Activated B cell treated with CpG ODN at 0.5 μM for 24 hours (primary cell): ENCODE measurements around the gene SH3PXD2B. TPM values are rescaled to one million over a fixed set of nuclear protein-coding genes. Genes with fewer than 3 reads are reported as not detected.

Experiments
- ATAC-seq: fragments of 200-7000 bp; cut with Tn5 transposase; one replicate; pipeline ENCODE4 v1.10.0; 2021; ENCODE audit warnings: low read depth, mild to moderate bottlenecking, moderate library complexity
- CTCF ChIA-PET: fragments of 350-600 bp; sonication (Branson Sonifier 250); formaldehyde crosslinking; loops from one replicate; lab custom pipeline; 2021; ENCODE audit warnings: antibody characterized with exemption; lab: Charles Lee
- POLR2A ChIA-PET: fragments of 350-600 bp; sonication (Branson Sonifier 250); formaldehyde crosslinking; loops from one replicate; lab custom pipeline; 2021; ENCODE audit warnings: antibody characterized with exemption; lab: Charles Lee
- DNase-seq: peaks from one replicate; pipeline ENCODE4 v3.0.0; 2022
- H3K27ac Mint-ChIP-seq: one replicate; pipeline ENCODE4 v1.8.0; 2020; ENCODE audit warnings: mixed read lengths
- H3K27me3 Mint-ChIP-seq: one replicate; pipeline ENCODE4 v1.8.0; 2021; ENCODE audit warnings: mixed read lengths
- H3K36me3 Mint-ChIP-seq: one replicate; pipeline ENCODE4 v1.8.0; 2021; ENCODE audit warnings: low read depth, mixed read lengths
- H3K4me1 Mint-ChIP-seq: one replicate; pipeline ENCODE4 v1.8.0; 2021; ENCODE audit warnings: mixed read lengths
- H3K4me3 Mint-ChIP-seq: one replicate; pipeline ENCODE4 v1.8.0; 2020; ENCODE audit warnings: mild to moderate bottlenecking, mixed read lengths
- H3K9me3 Mint-ChIP-seq: one replicate; pipeline ENCODE4 v1.8.0; 2020; ENCODE audit warnings: mixed read lengths
- CTCF ChIP-seq: fragments of 200-600 bp; IDR thresholded peaks from one replicate; pipeline ENCODE4 v1.8.0; 2022; ENCODE audit warnings: antibody characterized with exemption, mild to moderate bottlenecking
- intact Hi-C: fragments of 100-400 bp; cut with micrococcal nuclease; formaldehyde crosslinking; loops from one replicate; pipeline ENCODE4 v1.15.1; 2024
- total RNA-seq: library from RNA; stranded (reverse); gene quantifications from 2 replicates; pipeline ENCODE4 v1.2.3, GENCODE V29; 2022

Gene SH3PXD2B
- total RNA-seq, 1 donor from 2014 or later, result 0.02 TPM

GRCh38 chr5:172395483-172395882, 58.8 kb downstream of the SH3PXD2B start:
- peaks cover 22% of the 10 kb centered on the region for H3K27me3 Mint-ChIP-seq
- no peaks in the 10 kb centered on the region for H3K36me3 Mint-ChIP-seq
- POLR2A ChIA-PET, result no interaction called here
- no peak overlapping the region for H3K27ac Mint-ChIP-seq
- intact Hi-C loops, result no loop called here
- CTCF ChIA-PET, result no interaction called here
- no peak for TF ChIP-seq CTCF
- H3K9me3 Mint-ChIP-seq, result peaks cover 12% of the 10 kb centered on the region
- DNase-seq, result no peak
- no peak overlapping the region for H3K4me3 Mint-ChIP-seq
- no peak for ATAC-seq
- H3K4me1 Mint-ChIP-seq, result no peaks in the 10 kb centered on the region

GRCh38 chr5:172389578-172390112, 64.7 kb downstream of the SH3PXD2B start:
- no peaks in the 10 kb centered on the region for H3K4me1 Mint-ChIP-seq
- TF ChIP-seq CTCF, result no peak
- ATAC-seq, result no peak
- H3K9me3 Mint-ChIP-seq, result no peaks in the 10 kb centered on the region
- H3K4me3 Mint-ChIP-seq, result no peak overlapping the region
- ChIA-PET CTCF (no interaction called here), POLR2A (no interaction called here)
- no peak overlapping the region for H3K27ac Mint-ChIP-seq
- DNase-seq, result no peak
- intact Hi-C loops, result no loop called here
- H3K27me3 Mint-ChIP-seq, result peaks cover 9% of the 10 kb centered on the region
- no peaks in the 10 kb centered on the region for H3K36me3 Mint-ChIP-seq

GRCh38 chr5:172388246-172388733, 66.0 kb downstream of the SH3PXD2B start:
- no peak for DNase-seq
- POLR2A ChIA-PET, result no interaction called here
- Mint-ChIP-seq H3K9me3 (no peaks in the 10 kb centered on the region), H3K4me3 (no peak overlapping the region), H3K36me3 (no peaks in the 10 kb centered on the region), H3K27ac (no peak overlapping the region), H3K4me1 (no peaks in the 10 kb centered on the region), H3K27me3 (peaks cover 2% of the 10 kb centered on the region)
- ATAC-seq, result no peak
- TF ChIP-seq CTCF, result no peak
- CTCF ChIA-PET, result no interaction called here
- intact Hi-C loops, result no loop called here

- Mint-ChIP-seq H3K4me3 (no peak overlapping the region), H3K27me3 (no peaks in the 10 kb centered on the region), H3K27ac (no peak overlapping the region), H3K9me3 (no peaks in the 10 kb centered on the region), H3K4me1 (no peaks in the 10 kb centered on the region), H3K36me3 (no peaks in the 10 kb centered on the region)
- POLR2A ChIA-PET, result no interaction called here
- no peak for TF ChIP-seq CTCF
- no peak for ATAC-seq
- CTCF ChIA-PET, result no interaction called here
- DNase-seq, result no peak
- intact Hi-C loops, result no loop called here
Measured at GRCh38 chr5:172385707-172386106, 68.6 kb downstream of the SH3PXD2B start.

GRCh38 chr5:172385010-172385563, 69.2 kb downstream of the SH3PXD2B start:
- ChIA-PET CTCF (no interaction called here), POLR2A (no interaction called here)
- no peak for TF ChIP-seq CTCF
- DNase-seq (no peak), ATAC-seq (no peak)
- H3K9me3 Mint-ChIP-seq, result no peaks in the 10 kb centered on the region
- H3K36me3 Mint-ChIP-seq, result no peaks in the 10 kb centered on the region
- H3K27ac Mint-ChIP-seq, result no peak overlapping the region
- intact Hi-C loops, result no loop called here
- no peak overlapping the region for H3K4me3 Mint-ChIP-seq
- H3K27me3 Mint-ChIP-seq, result no peaks in the 10 kb centered on the region
- H3K4me1 Mint-ChIP-seq, result no peaks in the 10 kb centered on the region
